IPS DF 4.7 (cell line): ENCODE results near the gene SLX4.

Source experiments
- DNase-seq: peaks from one replicate; pipeline ENCODE4 v3.0.0-alpha.2; 2013; ENCODE audit warnings: low spot score; ENCODE audit errors: extremely low read depth

SLX4 gene

DNA sequence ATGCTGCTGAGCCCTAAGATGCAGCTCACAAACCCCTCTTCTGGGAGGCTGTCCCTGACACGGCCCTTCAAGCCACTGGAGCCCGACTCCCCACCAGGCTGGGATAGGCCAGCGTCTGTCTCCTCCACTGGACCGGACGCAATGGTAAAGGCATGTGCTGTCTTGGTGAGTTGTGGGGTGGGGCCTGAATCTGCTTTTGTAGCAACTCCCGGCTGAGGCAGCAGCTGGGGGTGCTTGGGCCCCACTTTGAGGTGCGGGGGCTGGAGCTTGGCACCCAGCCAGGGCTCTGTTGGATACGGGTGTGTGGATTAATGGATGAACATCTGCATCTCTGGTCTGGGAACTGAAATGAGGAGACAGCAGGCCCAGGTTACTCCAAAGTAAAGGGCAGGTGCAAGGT is 30.7 kb downstream of the SLX4 start:
- no peak for DNase-seq

DNA sequence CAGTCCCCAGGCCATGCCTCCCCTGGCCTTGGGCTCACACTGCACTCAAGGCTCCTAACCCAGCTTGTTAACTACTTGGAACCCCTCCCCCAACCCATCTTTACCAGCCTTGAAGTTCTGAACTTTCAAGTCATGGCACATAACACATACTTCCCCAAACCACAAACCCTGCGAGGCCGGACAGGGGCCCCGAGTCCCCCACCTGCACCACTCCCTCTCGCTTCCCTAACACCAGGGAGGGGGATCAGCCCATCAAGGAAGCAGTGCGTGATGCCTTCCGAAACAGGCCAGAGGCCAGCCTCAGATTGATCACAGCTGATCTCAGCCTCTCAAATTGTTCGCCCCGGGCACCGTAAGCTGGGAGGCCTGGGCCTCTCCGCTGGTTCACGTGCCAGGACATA is 31.2 kb downstream of the SLX4 start:
- no peak for DNase-seq

DNA sequence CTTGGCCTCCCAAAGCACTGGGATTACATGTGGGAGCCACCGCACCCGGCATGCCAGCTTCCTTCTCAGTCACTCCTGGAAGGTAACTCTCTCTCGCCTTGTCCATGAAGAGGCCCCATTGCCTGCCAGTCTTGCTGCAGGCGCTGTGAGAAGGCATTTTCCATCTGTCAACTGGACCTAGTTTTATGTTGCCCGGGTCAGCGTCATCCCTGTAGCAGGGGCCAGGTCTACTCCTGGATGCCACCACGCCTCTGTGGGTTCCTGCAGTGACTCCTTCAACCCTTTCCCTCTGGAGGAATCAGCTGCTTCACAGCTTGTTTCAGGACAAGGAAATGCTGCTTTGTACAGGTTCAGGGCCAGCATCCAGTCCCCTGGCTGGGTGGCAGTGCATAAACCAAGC is 31.6 kb downstream of the SLX4 start:
- no peak for DNase-seq

DNA sequence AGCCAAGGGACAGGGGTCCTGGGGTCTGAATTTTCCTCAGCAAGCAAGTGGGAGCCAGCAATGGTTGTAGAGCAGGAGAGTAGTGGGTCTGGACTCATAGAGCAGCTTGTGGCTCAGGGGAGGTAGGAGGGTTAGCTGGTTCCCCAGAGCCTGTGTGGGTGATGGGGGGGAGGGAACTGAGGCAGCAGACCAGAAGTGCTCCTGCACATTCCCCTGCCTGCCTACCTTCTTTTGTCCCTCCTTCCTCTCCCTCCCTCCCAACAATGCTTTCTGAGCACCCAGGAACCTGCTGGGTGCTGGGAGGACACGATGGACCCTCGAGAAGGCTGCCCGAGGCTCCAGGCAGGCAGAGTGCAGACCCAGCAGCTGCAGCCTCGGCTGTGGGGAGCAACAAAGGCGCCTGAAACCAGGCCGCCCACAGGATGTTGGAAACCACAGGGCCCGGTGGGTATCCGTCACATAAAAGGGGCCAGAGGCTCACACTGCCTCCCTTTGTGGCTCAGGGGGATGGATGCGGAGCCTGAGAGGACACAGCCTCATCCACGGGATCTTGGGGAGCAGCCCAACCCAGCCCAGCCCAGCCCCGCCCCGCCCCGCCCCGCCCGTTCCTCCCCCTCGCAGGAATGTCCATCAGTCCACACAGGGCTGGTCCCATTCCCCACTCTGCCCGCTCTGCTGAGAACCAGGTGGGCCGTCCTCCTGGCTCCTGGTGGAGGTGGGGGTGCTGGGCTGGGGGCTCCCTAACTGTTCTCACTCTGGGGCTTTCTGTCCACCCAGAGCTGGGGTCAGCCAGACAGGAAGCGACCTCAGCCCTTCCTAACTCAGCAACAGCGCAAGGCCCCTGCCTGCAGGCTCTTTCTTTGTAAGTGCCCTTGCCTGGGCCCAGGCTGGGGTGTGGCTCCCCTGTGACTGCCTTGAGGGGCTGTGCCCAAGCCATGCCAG is 32.5 kb downstream of the SLX4 start:
- DNase-seq: no peak

DNA sequence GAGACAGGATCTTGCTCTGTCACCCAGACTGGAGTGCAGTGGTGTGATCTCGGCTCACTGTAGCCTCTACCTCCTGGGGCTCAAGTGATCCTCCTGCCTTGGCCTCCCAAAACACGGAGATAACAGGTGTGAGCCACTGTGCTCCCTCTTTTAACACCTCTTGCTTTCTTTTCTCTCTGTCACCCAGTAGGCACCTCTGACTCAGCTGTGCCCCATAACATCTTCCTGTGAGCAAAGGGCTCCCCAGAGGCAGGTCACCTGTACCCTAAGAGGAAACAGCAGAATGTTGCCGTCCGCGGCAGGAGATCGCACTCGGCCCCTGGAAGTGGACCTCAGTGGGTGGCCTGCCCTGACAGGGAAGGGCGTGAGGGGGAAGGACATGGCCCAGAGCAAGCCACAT is 33.3 kb downstream of the SLX4 start:
- no peak for DNase-seq

DNA sequence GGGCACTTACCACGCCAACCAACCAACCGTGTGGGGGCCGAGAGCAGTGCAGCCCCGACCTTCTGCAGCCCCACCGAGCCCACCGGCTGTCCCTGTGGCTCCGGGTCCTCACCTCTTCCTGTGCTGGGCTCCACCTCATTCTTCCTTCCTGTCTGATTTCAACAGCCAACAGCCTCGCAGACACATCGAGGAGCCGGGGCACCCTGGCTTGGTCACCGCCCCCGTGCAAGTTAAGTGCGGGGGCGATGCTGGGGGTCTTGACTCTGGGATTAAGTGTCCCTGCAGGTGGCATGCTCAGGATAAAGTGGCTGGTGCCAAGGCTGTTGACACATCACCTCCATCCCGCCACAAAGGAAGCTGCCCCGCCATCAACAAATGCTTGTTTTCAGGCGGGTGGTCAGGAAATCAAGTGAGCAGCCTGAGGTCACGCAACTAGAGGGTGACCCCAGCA is 34.1 kb downstream of the SLX4 start, which contains the start of gene NLRC3:
TSS of gene NLRC3 (minus strand) at position 102 of the 451 bp plus-strand sequence. CDS start 12,367 bp downstream, outside the sequence.
- DNase-seq: no peak

DNA sequence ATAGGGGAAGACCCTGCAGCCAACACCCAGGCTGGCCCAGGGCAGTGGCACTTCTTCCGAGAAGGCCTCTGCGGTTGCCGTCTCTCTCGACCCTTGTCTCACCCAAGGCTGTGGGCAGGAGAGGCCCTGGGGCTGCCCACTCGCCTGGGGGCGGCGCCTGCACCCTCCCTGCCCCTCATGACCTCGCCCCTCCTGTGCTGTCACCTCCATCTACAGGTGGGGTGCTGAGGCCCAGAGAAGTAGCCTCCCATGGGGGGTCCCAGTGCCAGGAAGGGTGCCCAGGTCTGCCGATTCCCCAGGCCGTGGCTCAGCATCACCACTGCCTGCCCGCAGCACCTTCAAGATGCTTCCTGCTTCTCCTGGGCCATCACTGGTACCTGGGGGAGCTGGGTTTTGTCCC is 35.2 kb downstream of the SLX4 start:
- DNase-seq: no peak

DNA sequence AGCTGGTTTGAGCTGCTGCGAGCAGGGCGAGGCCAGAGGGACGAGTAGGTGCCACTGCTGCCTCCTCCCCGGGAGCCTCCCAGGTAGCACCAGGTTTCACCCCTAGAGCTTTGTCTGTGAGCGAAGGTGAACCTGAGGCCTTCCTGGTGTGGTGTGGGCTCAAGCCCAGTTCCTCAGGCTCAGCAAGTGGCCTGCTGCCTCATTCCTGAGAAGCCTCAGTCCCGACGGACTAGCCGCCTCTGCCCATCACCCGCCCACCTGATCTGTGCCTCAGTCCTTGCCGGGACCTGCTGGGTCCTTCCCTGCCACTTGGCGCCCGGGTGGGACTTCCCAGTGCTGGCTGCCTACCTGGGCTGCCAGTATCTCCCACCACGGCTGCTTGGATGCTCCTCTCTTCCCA is 35.9 kb downstream of the SLX4 start:
- DNase-seq: no peak

DNA sequence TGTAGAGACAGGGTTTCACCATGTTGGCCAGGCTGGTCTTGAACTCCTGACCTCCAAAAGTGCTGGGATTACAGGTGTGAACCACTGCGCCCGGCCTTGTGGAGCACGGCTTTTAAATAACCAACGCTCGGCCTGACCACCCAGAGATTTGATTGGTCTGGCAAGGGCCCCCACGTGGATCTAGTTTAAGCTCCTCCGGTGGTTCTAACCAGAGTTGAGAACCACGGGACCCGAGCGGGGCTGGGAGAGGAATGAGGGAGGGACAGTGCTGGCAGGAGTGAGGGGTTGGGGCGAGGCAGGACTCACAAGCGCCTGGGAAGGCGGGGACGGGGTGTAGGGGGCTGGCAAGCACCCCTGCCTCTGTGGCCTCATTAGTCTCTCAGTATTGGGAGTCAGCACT is 37.2 kb downstream of the SLX4 start:
- no peak for DNase-seq

DNA sequence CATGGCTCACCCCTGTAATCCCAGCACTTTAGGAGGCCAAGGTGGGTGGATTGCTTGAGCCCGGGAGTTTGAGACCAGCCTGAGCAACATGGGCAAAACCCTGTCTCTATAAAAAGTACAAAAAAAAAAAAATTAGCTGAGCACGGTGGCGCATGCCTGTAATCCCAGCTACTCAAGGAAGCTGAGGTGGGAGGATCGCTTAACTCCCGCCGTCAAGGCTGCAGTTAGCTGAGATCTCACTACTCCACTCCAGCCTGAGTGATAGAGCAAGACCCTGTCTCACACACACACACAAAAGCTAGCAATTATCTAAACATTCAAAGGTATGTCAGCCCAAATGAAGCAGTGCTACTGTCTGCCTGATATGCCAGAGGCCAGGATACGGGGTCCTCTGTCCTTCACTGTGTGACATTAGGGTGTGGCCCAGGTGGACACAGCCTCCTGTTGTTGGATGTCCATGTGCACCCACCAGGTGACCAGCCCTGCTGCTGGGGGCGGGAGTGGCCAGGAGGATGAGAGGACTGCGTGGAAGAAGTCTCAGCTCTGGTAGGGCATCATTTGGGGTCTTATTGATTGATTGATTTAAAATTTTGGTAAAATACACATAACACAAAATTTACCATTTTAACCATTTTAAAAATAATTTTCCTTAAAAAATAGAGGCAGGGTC is 38.1 kb downstream of the SLX4 start:
- no peak for DNase-seq

DNA sequence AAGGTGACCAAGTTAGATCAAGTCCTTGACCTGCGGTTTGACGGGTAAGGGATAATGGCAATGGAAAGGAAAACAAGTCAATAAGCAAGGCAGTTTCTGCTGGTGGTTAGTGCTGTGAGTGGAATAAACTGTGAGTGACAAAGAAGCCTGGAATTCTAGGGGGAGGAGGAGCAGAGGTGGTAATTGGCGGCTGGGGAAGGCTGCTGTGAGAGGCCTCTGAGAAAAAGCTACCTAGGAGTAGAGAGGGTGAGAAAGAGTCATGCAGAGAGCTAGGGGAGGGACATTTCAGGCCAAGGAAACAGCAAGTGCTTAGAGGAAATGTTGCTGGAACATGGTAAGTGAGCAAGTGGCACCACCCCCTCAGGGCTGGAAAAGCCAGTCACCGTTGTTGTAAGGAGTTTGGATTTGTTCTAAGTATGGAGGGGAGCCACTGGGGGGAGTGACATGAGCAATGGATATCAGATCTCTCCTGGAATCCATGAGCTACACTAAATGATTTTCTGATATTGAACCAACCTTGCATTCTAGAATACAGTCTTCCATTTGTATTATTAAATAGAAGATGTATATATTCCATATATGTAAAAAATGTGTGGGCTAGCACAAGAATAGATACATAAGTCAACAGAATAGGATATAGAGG is 40.9 kb downstream of the SLX4 start:
- DNase-seq: no peak

DNA sequence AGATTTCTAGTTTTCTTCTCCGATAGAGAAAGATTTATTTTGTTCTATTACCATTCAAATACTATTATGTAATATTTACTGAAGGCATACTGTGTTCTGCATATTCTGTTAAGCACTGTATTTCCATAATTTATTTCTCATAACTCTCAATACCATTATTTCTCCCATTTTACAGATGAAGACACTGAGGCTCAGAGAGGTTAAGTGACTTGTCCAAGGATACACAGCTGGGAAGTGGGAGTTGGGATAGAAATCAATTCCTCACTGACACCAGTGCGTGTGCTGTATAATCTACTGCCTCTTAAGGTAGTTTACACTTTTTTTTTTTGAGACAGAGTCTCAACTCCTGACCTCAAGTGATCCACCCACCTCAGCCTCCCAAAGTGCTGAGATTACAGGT is 41.6 kb downstream of the SLX4 start:
- DNase-seq: no peak

DNA sequence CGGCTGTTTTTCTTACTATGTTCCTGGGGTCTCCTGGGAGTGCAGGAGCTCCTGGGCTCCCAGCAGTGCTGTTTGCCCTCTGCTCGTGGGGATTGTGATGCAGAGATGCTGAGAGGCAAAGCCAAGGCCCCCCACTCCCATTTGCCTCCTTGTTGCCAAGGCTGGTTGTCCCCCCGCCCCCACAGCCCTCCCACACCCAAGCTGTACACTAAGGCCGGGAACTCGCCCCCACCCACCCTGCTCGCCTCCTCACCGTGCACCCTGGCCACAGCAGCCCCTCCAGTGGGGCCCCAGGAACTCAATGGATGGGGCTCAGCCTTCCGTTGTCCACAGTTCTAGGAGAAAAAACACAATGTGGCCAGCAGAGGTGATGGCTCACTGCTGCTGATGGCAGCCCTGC is 44.4 kb downstream of the SLX4 start:
- no peak for DNase-seq

DNA sequence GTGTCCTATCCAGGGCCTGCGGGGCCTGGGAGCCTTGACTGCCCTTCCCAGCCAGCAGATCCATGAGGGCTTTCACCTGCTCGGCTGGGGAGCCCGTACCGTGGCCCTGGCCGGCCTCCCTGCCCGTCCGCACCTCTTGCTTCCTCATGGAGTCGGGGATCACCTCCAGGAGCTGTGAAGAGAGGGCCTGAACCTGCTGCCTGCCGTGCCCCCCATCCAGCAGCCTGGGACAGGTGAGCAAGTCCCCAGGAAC is 46.6 kb downstream of the SLX4 start:
- DNase-seq: no peak

DNA sequence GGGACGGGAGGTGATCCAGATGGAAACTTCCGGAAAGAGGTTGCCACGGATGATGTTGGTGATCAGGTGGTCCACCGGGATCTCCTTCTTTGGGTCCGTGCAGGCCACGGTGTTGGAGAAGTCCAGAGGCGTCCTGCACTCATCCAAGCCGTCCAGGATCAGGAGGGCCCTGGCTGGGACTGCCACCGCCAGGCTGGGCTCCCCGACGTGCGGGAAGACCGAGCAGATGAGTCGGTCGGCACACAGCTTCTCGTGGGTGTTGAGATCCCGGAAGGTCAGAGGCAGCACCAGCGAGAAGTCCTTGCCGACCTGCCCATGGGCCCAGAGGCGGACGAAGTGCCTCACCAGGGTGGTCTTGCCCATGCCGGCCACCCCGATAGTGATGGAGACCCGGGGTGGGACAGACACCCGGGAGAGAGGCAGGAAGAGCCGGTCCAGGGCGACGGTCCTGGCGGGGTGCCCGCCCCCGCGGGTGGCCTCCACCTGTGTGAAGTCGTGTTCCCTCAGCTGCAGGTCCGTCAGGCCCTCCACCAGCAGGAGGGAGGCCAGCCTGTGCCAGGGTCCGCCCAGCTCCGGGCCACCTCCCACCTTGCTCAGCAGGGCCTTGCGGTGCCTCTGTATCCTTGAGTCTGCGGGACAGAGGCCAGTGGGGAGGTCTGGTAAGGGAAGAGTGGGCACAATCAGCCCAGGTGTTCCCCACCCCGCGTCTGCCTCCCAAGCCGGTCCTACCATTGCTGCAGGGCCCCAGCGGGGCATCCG is 47.1 kb downstream of the SLX4 start:
- no peak for DNase-seq

DNA sequence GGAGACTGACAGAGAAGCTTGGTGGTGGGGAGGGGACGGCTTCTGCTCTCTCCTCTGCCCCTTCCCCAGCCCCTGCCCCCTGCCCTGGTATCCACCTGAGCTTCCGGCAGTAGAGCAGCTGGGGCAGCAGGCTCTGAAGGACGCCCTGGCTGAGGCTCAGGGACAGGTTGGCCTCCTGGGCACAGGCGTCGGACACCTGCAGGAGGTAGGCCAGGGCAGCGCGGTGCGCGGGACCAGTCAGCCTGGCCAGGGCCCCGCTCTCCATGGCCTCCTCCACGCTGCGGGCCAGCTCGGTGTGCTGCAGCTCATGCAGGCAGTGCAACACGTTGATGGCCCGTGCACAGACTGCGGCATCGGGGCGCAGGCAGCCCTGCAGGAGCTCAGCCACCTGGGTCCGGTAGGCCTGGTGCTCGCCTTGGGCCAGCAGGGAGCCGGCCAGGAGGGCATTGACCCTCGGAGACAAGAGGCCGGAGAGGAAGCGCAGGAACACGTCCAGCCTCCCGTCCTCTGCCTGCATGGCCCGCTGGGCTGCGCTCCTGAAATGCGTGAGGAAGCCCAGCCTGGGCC is 48.4 kb downstream of the SLX4 start:
- no peak for DNase-seq

DNA sequence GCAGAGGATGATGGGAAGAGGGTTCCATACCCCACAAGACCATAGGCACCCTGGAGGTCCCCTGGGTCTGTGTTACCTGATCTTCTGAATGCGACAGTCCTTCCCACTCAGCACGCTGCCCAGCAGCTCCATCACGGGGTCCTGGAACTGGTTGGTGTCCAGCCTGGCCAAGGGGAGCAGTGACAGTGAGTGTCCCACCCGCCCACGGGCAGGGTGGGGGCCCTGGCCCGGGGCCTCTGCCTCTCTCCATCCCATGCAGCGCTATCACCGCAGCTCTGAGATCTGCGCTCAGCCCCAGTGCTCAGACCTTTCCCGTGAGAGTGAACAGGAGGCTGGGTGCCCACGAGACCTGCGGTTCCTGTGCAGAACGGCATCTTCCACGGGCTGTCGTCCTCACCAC is 49.8 kb downstream of the SLX4 start:
- no peak for DNase-seq

DNA sequence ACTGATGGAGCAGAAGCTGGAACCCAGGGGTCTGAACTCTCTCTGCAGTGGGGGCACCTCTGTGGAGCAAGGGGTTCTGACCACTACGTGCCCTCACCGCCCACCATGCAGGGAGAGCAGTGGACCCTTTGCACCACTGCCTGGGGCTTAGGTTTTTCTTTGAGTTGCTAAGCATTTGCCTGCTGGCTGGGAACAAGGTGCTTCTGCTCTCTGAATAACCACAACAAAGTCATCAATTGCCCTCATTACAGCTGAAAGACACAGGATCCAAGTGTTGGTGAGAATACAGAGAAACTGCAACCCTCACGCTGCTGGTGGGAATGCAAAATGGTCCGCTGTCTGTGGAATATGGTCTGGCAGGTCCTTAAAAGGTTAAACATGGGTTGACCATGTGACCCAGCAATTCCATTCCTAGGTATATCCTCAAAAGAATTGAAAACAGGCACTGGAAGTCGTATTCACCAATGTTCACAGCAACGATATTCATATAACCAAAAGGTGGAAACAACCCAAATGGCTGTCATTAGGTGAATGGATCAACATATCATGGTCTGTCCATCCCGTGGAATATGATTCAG is 57.0 kb downstream of the SLX4 start:
- no peak for DNase-seq

DNA sequence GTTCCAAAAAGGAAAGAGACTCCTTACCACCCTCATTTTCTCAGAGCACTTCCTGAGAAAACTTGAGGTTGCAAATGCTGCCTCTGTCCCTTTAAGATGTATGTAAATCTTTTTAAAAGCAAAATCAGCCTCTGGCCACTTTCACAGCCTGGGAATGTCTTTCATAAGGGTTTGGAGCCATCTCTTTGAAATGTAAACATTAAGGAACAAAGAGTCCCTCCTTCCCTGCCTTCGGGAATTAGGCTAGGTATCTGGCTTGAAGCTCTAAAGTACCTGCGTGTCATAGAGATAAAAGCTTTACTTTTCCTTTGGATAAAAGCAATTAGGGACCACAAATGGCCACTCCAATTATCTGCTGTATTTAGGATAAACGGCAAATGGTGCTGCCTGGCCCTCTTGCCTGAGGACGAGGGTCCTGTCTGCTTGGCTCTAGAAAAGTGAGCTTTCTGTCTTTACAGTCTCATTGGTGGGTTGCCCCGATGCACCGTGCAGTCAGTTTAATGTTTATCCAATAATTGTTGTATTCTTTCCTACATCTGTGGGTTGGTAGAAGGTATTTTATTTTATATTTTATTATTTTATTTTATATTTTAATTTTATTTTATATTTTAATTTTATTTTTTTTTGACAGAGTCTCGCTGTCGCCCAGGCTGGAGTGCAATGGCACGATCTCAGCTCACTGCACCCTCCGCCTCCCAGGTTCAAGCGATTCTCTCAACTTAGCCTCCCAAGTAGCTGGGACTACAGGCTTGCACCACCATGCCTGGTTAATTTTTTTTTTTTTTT is 58.1 kb downstream of the SLX4 start:
- peak; percentile 82 for DNase-seq
